Activated naive CD8-positive, alpha-beta T cell treated with anti-CD3 and anti-CD28 coated beads for 36 hours (primary cell): ENCODE data around the gene MBD3. TPM values are rescaled to one million over a fixed set of nuclear protein-coding genes. Genes with fewer than 3 reads are reported as not detected.

ENCODE experiments used
- DNase-seq: peaks from one replicate; pipeline ENCODE4 v3.0.0; 2021
- H3K27ac Mint-ChIP-seq: one replicate; pipeline ENCODE4 v1.8.0; 2022; ENCODE audit warnings: mild to moderate bottlenecking, moderate library complexity, mixed read lengths
- H3K27me3 Mint-ChIP-seq: one replicate; pipeline ENCODE4 v1.8.0; 2022; ENCODE audit warnings: mild to moderate bottlenecking, mixed read lengths
- H3K36me3 Mint-ChIP-seq: one replicate; pipeline ENCODE4 v1.8.0; 2021; ENCODE audit warnings: mild to moderate bottlenecking, mixed read lengths
- H3K4me1 Mint-ChIP-seq: one replicate; pipeline ENCODE4 v1.8.0; 2021; ENCODE audit warnings: mixed read lengths
- H3K4me3 Mint-ChIP-seq: one replicate; pipeline ENCODE4 v1.8.0; 2022; ENCODE audit warnings: mild to moderate bottlenecking, moderate library complexity, mixed read lengths
- H3K9me3 Mint-ChIP-seq: one replicate; pipeline ENCODE4 v1.8.0; 2022; ENCODE audit warnings: mixed read lengths
- total RNA-seq, 2 experiments: library from RNA; stranded (reverse); gene quantifications; one replicate each; pipeline ENCODE4 v1.2.3, GENCODE V29; 2021

The MBD3 gene
- total RNA-seq, 2 experiments from 2014 or later = 111 to 117 TPM

DNA sequence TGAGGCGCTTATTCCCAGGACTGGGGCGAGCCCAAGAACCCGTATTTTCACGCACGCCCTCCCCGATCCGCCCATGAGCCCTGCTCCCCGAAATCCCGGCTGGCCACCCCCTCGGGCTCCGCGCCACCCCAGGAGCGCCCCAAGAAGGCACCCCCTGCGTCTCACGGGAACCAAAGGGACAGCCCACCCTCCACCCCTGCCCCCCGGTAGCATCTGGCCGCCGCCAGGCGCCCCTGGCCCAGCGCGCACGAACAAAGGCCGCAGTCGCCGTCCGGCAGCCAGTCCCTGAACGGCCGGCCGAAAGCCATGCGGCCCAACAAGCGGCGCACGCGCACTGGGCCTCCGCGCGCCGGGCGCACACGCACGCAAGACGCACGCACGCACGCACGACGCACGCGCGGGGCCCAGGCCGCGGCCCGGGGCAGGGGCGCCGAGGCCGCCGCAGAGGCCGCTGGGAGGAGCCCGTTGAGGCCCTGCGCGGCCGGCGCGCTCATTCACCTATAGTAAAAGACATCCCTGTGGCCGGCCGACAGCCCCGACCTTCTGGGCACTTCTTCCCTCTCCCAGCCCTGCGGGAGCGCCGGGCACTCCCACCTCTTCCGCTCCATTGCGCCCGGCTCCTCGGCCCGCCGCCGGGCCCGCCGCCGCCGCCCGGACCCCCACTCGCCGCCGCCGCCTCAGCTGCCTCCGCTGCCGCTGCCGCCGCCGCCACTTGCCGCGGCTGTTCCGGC is 476 bp downstream of the MBD3 start:
- Mint-ChIP-seq H3K36me3 (peaks cover 23% of the 10 kb centered on the region), H3K9me3 (no peaks in the 10 kb centered on the region), H3K4me1 (peaks cover 14% of the 10 kb centered on the region), H3K27me3 (no peaks in the 10 kb centered on the region), H3K4me3 (peak overlapping the region; percentile 91), H3K27ac (peak overlapping the region; percentile 94)
- DNase-seq = peak; percentile 91

GRCh38 chr19:1591421-1592023 is 1.1 kb downstream of the MBD3 start:
- H3K9me3 Mint-ChIP-seq = no peaks in the 10 kb centered on the region
- H3K27ac Mint-ChIP-seq = peak overlapping the region; percentile 94
- peak; percentile 19 for DNase-seq
- peak overlapping the region; percentile 91 for H3K4me3 Mint-ChIP-seq
- peaks cover 21% of the 10 kb centered on the region for H3K36me3 Mint-ChIP-seq
- no peaks in the 10 kb centered on the region for H3K27me3 Mint-ChIP-seq
- peaks cover 14% of the 10 kb centered on the region for H3K4me1 Mint-ChIP-seq

- Mint-ChIP-seq H3K4me1 (peaks cover 18% of the 10 kb centered on the region), H3K27me3 (no peaks in the 10 kb centered on the region), H3K4me3 (peak overlapping the region; percentile 91), H3K27ac (peak overlapping the region; percentile 94), H3K36me3 (peaks cover 21% of the 10 kb centered on the region), H3K9me3 (no peaks in the 10 kb centered on the region)
- peak; percentile 43 for DNase-seq
Observed at GRCh38 chr19:1590641-1591397, 1.8 kb downstream of the MBD3 start.

DNA sequence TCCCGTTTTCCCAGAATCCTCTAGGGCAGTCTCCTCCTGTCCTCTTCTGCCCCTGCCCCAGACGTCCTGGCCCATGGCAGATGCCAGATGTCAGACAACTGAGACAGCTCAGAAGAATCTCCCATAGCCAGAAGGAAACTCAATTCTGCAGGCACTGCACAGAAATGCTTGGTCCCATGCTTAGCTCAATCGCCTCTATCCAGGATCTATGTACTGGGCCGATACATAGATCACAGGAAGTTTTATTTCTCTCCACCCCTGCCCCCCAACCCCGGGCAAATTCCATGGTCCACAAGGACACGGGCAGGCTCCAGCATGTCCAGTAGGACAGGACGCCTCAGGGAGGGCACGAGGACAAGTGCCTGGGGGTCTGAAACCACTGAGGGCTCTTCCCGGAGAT is 4.8 kb downstream of the MBD3 start:
- Mint-ChIP-seq H3K27ac (no peak overlapping the region), H3K4me1 (peaks cover 18% of the 10 kb centered on the region), H3K4me3 (no peak overlapping the region), H3K9me3 (no peaks in the 10 kb centered on the region), H3K36me3 (peaks cover 21% of the 10 kb centered on the region), H3K27me3 (no peaks in the 10 kb centered on the region)
- DNase-seq = no peak

DNA sequence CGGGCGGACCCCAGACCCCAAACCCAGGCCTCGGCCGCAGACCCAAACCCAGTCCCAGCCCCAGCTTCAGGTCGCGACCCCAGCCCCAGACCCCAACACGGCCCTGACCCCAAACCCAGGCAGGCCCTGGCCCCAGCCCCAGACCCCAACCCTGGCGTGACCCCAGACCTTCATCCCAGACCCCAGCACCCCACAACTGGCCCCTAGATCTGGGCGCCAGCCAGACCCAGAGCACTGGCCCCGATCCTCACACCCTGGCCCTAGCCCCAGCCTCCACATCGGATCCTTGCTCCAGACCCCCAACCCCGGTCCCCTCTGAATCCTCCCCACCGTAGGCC is 7.5 kb downstream of the MBD3 start:
- peaks cover 8% of the 10 kb centered on the region for H3K36me3 Mint-ChIP-seq
- no peak overlapping the region for H3K27ac Mint-ChIP-seq
- peaks cover 9% of the 10 kb centered on the region for H3K4me1 Mint-ChIP-seq
- H3K9me3 Mint-ChIP-seq = no peaks in the 10 kb centered on the region
- H3K27me3 Mint-ChIP-seq = no peaks in the 10 kb centered on the region
- DNase-seq = no peak
- H3K4me3 Mint-ChIP-seq = no peak overlapping the region

GRCh38 chr19:1584500-1585242 is 8.0 kb downstream of the MBD3 start:
- Mint-ChIP-seq H3K27me3 (no peaks in the 10 kb centered on the region), H3K4me1 (peaks cover 6% of the 10 kb centered on the region), H3K36me3 (peaks cover 6% of the 10 kb centered on the region), H3K27ac (no peak overlapping the region), H3K9me3 (no peaks in the 10 kb centered on the region), H3K4me3 (no peak overlapping the region)
- no peak for DNase-seq

- H3K9me3 Mint-ChIP-seq = no peaks in the 10 kb centered on the region
- no peaks in the 10 kb centered on the region for H3K27me3 Mint-ChIP-seq
- peaks cover 4% of the 10 kb centered on the region for H3K4me1 Mint-ChIP-seq
- H3K27ac Mint-ChIP-seq = no peak overlapping the region
- peaks cover 9% of the 10 kb centered on the region for H3K36me3 Mint-ChIP-seq
- DNase-seq = no peak
- no peak overlapping the region for H3K4me3 Mint-ChIP-seq
Observed at GRCh38 chr19:1582201-1582600, 10.5 kb downstream of the MBD3 start.

- no peak for DNase-seq
- Mint-ChIP-seq H3K4me3 (no peak overlapping the region), H3K27me3 (no peaks in the 10 kb centered on the region), H3K36me3 (peaks cover 9% of the 10 kb centered on the region), H3K9me3 (no peaks in the 10 kb centered on the region), H3K4me1 (peaks cover 1% of the 10 kb centered on the region), H3K27ac (no peak overlapping the region)
Observed at GRCh38 chr19:1580957-1581356, 11.7 kb downstream of the MBD3 start.

- Mint-ChIP-seq H3K9me3 (no peaks in the 10 kb centered on the region), H3K4me1 (no peaks in the 10 kb centered on the region), H3K36me3 (peaks cover 9% of the 10 kb centered on the region), H3K4me3 (no peak overlapping the region), H3K27ac (no peak overlapping the region), H3K27me3 (no peaks in the 10 kb centered on the region)
- DNase-seq = no peak
Observed at GRCh38 chr19:1580382-1580781, 12.3 kb downstream of the MBD3 start.

- H3K4me3 Mint-ChIP-seq = no peak overlapping the region
- H3K4me1 Mint-ChIP-seq = peaks cover 2% of the 10 kb centered on the region
- no peaks in the 10 kb centered on the region for H3K27me3 Mint-ChIP-seq
- no peak overlapping the region for H3K27ac Mint-ChIP-seq
- peaks cover 5% of the 10 kb centered on the region for H3K36me3 Mint-ChIP-seq
- H3K9me3 Mint-ChIP-seq = no peaks in the 10 kb centered on the region
- no peak for DNase-seq
Observed at GRCh38 chr19:1579222-1579621, 13.4 kb downstream of the MBD3 start.

- Mint-ChIP-seq H3K4me3 (no peak overlapping the region), H3K4me1 (peaks cover 2% of the 10 kb centered on the region), H3K27me3 (no peaks in the 10 kb centered on the region), H3K27ac (no peak overlapping the region), H3K36me3 (peaks cover 5% of the 10 kb centered on the region), H3K9me3 (no peaks in the 10 kb centered on the region)
- DNase-seq = no peak
Observed at GRCh38 chr19:1577929-1578618, 14.6 kb downstream of the MBD3 start.

DNA sequence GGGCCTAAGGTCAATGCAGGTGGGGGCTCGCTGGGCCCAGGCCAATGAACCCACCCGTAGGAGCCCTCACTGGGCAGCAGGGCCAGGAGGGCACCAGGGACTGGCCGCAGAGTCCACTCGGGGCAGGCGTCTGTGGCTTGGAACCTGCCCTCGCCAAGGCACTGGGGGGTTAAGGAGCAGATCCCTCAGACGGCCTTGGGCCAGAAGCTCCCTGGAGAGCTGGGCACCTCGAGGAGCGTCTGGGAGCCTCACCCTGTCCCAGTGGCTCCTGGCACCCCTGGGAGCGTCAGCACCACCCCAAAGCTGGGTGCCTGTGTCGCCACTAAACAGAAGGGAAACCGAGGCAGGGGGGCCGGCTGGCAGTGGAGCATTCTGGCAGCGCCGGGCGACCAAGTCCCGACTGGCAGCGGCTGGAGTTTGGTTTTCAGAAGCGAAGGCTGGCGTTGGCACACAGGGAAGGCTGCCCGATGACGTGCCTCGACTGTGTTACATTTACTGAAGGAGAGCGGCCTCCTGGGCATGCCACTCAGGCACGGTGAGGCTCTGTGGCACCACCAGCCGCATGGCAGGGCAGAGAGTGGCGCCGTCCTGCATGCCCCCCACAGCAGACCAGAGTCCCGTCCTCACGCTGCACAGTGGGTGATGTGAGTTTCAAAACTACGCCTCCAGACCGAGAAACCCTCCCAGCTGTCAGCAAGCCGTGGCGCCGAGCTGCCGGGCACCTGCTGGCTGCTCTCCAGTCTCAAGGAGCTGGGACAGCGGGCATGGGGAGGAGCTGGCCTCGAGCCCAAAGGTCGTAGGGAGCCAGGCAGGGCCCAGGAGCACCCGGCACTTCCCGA is 15.4 kb downstream of the MBD3 start:
- no peak overlapping the region for H3K4me3 Mint-ChIP-seq
- no peak overlapping the region for H3K27ac Mint-ChIP-seq
- H3K4me1 Mint-ChIP-seq = peaks cover 2% of the 10 kb centered on the region
- H3K9me3 Mint-ChIP-seq = no peaks in the 10 kb centered on the region
- peaks cover 5% of the 10 kb centered on the region for H3K36me3 Mint-ChIP-seq
- no peaks in the 10 kb centered on the region for H3K27me3 Mint-ChIP-seq
- no peak for DNase-seq

GRCh38 chr19:1576242-1577089 is 16.2 kb downstream of the MBD3 start:
- no peak overlapping the region for H3K27ac Mint-ChIP-seq
- peaks cover 5% of the 10 kb centered on the region for H3K36me3 Mint-ChIP-seq
- H3K27me3 Mint-ChIP-seq = no peaks in the 10 kb centered on the region
- H3K9me3 Mint-ChIP-seq = no peaks in the 10 kb centered on the region
- peaks cover 2% of the 10 kb centered on the region for H3K4me1 Mint-ChIP-seq
- DNase-seq = no peak
- H3K4me3 Mint-ChIP-seq = no peak overlapping the region
